ENCODE results near the gene RAB37. TPM values are rescaled to one million over a fixed set of nuclear protein-coding genes. Genes with fewer than 3 reads are reported as not detected.

The RAB37 gene
- total and polyA plus RNA-seq, 3 experiments from 2014 or later, result 5.8 to 125 (median 6.0) TPM

DNA sequence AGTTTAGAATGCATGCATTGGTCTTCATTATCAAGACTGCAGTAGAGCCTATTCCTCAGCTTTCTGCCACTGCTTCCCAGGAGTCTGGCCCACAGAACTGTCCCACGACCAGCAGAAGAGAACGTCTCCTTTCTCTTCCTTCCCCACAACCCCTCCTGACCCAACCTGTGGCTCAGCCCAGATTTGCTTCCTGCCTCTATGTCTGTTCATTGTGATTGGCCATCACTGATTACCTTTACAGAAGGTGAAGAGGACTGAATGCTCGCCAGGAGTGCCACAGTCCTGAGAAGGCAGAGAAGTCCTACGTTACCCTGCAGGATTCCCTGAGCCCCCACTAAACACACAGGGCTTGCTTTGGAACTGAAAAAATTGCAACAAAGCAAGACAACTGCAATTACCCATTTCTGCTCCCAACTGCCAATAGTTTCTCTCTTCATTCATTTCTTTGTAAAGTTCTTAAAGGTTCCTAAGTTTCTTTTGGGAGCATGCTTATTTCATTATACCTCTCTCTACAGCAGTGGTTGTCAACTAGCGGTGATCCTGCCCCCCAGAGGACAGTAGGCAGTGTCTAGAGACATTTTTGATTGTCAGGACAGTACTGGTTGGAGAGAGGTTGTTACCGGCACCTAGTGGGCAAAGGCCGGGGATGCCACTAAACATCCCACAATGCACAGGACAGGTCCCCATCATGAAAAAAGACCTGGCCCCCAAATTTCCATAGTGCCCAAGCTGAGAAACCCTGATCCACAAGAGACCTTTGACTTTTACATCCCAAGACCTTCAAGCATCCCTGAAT, 43.6 kb downstream of the RAB37 start:
- H3K9me3 Mint-ChIP-seq, result no peaks in the 10 kb centered on the region
- H3K4me3 Mint-ChIP-seq, result peak overlapping the region; percentile 71 to 88 (median 76)
- H3K36me3 ChIP-seq (ENCODE audit: insufficient read depth, low read length), result no peaks in the 10 kb centered on the region
- peak overlapping the region; percentile 9 for H3K27ac ChIP-seq (ENCODE audit: low read depth, low read length)
- no peaks in the 10 kb centered on the region for H3K9me3 ChIP-seq (ENCODE audit: low read length)
- no peaks in the 10 kb centered on the region for H3K27me3 Mint-ChIP-seq
- no peaks in the 10 kb centered on the region for H3K27me3 ChIP-seq (ENCODE audit: insufficient read depth, low read length, poor library complexity, severe bottlenecking)
- peak overlapping the region; percentile 85 to 98 (median 97) for H3K27ac Mint-ChIP-seq
- ChIA-PET POLR2A (interaction anchor here (0.6 to 1.5 kb wide), 6 partner anchors 10 to 123 kb away, joined by 3 to 6 read pairs (median 4); no protein-coding TSS in a partner anchor), CTCF (interaction anchor here (0.8 to 13.7 kb wide), 12 partner anchors 10 to 123 kb away, joined by 3 to 214 read pairs (median 12); partner anchors contain the start of gene RAB37)
- DNase-seq, result peak in 2 of 5 donors; percentile 38 to 63
- H3K4me1 ChIP-seq (ENCODE audit: insufficient read depth, low read length), result peaks cover 65% of the 10 kb centered on the region
- peaks cover 0 to 30% (median 6%) of the 10 kb centered on the region in 3 donors for H3K36me3 Mint-ChIP-seq
- peak overlapping the region; percentile 32 for H3K4me3 ChIP-seq (ENCODE audit: low read length)
- peaks cover 64 to 75% (median 70%) of the 10 kb centered on the region in 3 donors for H3K4me1 Mint-ChIP-seq

DNA sequence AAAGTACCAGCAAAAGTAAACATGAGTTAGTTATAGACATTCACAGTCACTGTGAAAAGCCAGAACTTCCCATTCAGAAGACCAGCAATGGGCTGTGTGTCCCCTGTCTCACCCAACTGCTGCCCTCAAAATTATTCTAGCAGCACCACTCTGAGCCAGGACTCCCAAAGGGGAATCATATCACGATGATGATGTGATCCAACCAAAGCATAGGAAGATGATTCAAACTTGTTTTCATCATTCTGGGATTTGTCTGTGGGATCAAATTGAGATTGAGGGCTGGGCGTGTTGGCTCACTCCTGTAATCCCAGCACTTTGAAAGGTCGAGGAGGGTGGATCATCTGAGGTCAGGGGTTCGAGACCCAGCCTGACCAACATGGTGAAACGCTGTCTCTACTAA, 45.5 kb downstream of the RAB37 start:
- Histone ChIP-seq H3K27me3 (ENCODE audit: insufficient read depth, low read length, poor library complexity, severe bottlenecking) (no peaks in the 10 kb centered on the region), H3K4me1 (ENCODE audit: insufficient read depth, low read length) (peaks cover 66% of the 10 kb centered on the region), H3K9me3 (ENCODE audit: low read length) (no peaks in the 10 kb centered on the region), H3K36me3 (ENCODE audit: insufficient read depth, low read length) (no peaks in the 10 kb centered on the region), H3K4me3 (ENCODE audit: low read length) (no peak overlapping the region), H3K27ac (ENCODE audit: low read depth, low read length) (no peak overlapping the region)
- no peaks in the 10 kb centered on the region for H3K27me3 Mint-ChIP-seq
- ChIA-PET CTCF (interaction anchor here (1.3 to 3.1 kb wide), 4 partner anchors 10 to 125 kb away, joined by 3 to 24 read pairs (median 10); no protein-coding TSS in a partner anchor), POLR2A (no interaction called here)
- no peak for DNase-seq
- peaks cover 0 to 36% (median 10%) of the 10 kb centered on the region in 3 donors for H3K36me3 Mint-ChIP-seq
- no peaks in the 10 kb centered on the region for H3K9me3 Mint-ChIP-seq
- H3K4me1 Mint-ChIP-seq, result peaks cover 54 to 58% (median 56%) of the 10 kb centered on the region in 3 donors
- no peak overlapping the region for H3K4me3 Mint-ChIP-seq
- H3K27ac Mint-ChIP-seq, result peak overlapping the region in 5 of 8 donors; percentile 54 to 91 (median 68)

DNA sequence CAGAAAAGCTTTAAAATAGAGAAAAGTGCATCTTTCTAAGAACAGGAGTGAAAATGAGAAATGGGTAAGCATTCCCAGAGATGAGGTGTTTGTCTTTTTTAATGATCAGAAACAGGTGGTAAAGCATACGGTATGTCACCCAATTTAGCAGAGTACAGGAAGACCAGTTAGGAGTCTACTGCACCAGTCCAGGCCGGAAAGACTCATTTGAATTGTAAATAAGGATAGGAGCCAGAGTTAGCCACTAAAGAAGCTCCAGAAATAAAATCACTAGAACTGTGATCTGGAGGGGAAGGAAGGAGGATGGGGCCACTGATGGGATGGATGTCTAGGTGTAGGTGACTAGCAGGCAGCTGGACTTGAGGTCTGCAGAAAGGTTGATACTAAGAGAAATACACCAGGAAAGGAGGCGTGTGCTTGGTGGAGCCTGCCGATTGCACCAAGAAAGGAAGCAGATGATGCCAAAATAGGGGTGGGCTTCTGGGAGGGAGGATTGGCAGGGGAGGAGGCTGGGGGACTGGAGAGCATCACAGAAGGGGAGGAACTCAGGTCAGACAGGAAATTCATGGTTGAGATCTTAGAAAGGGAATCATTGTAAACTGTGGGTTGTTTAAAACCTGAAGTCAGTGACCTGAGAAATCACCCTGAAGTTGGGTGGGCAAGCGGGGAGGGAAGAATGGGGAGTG, 47.2 kb downstream of the RAB37 start:
- POLR2A ChIA-PET, result interaction anchor here (0.7 kb wide), 1 partner anchor 397 kb away, joined by 8 read pairs; no protein-coding TSS in a partner anchor
- H3K4me3 Mint-ChIP-seq, result peak overlapping the region in 1 of 7 donors; percentile 44
- CTCF ChIA-PET, result interaction anchor here (0.9 to 3.1 kb wide), 3 partner anchors 8 to 127 kb away, joined by 3 to 24 read pairs (median 11); no protein-coding TSS in a partner anchor
- no peaks in the 10 kb centered on the region for H3K27me3 Mint-ChIP-seq
- Histone ChIP-seq H3K36me3 (ENCODE audit: insufficient read depth, low read length) (no peaks in the 10 kb centered on the region), H3K4me1 (ENCODE audit: insufficient read depth, low read length) (peaks cover 53% of the 10 kb centered on the region), H3K27ac (ENCODE audit: low read depth, low read length) (no peak overlapping the region), H3K4me3 (ENCODE audit: low read length) (no peak overlapping the region), H3K9me3 (ENCODE audit: low read length) (no peaks in the 10 kb centered on the region), H3K27me3 (ENCODE audit: insufficient read depth, low read length, poor library complexity, severe bottlenecking) (no peaks in the 10 kb centered on the region)
- peaks cover 0 to 44% (median 13%) of the 10 kb centered on the region in 3 donors for H3K36me3 Mint-ChIP-seq
- no peak for DNase-seq
- H3K4me1 Mint-ChIP-seq, result peaks cover 39 to 50% (median 44%) of the 10 kb centered on the region in 3 donors
- peak overlapping the region in 4 of 8 donors; percentile 17 to 79 (median 54) for H3K27ac Mint-ChIP-seq
- no peaks in the 10 kb centered on the region for H3K9me3 Mint-ChIP-seq

DNA sequence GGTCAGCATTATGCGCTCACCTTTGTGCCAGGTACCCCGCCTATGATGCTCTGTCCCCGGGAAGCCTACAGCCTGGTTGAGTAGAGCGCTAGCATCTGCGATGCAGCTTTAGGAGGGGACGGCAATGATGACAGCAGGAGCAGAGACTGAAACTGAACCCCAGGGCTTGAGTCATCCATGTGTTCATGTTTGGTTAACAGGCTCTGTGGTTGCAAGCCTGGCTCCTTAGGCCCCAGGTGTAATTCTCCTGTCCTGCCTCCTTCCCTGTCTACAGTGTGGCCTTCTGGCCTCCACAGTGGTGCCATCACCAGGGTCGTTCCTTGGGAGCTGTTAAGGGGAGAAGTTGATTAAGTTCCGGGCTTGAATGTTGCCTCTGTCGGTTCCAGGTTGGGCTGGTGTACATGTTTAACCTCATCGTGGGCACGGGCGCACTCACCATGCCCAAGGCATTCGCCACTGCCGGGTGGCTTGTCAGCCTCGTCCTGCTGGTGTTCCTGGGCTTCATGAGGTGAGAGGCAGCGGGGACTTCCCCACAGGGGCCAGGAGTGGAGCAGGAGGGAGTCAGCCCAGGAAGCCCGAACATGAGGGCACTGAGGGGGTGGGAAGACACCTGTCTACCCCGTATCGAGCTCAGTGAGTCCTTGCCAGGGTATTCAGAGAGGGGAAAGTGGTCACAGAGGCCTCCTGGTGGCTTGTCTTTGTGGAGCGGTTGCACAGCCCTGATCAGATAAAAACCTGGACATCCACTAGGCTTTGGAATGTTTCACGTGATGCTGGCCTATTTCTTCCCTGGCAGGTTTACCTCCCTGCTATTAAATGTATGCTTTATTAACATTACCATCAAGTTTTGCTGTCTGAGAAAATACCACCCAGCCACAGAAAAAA, 48.3 kb downstream of the RAB37 start:
- POLR2A ChIA-PET, result no interaction called here

DNA sequence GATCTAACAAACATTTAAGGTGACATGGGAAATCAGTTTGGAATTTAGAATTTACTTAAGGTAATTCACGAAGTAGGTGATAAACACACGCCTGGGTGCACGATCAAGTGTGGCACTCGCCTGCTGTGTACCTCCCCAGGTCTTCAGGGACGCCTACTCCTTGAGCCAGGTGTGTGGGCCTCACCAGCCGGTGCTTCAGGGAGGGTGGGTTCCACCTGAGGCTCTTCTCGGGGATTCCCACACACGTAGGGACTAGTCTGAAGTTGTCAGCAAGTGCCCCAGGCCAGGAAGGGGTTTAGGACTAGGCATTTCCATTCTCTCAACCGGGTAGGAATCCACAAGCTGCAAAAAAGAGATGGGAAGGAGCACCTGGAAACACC, 48.9 kb downstream of the RAB37 start:
- H3K27me3 Mint-ChIP-seq, result no peaks in the 10 kb centered on the region
- H3K4me1 Mint-ChIP-seq, result peaks cover 32 to 44% (median 33%) of the 10 kb centered on the region in 3 donors
- DNase-seq, result no peak
- peaks cover 0 to 53% (median 12%) of the 10 kb centered on the region in 3 donors for H3K36me3 Mint-ChIP-seq
- Histone ChIP-seq H3K4me3 (ENCODE audit: low read length) (no peak overlapping the region), H3K27me3 (ENCODE audit: insufficient read depth, low read length, poor library complexity, severe bottlenecking) (no peaks in the 10 kb centered on the region), H3K9me3 (ENCODE audit: low read length) (no peaks in the 10 kb centered on the region), H3K27ac (ENCODE audit: low read depth, low read length) (no peak overlapping the region), H3K36me3 (ENCODE audit: insufficient read depth, low read length) (no peaks in the 10 kb centered on the region), H3K4me1 (ENCODE audit: insufficient read depth, low read length) (peaks cover 47% of the 10 kb centered on the region)
- POLR2A ChIA-PET, result no interaction called here
- no peak overlapping the region for H3K4me3 Mint-ChIP-seq
- H3K27ac Mint-ChIP-seq, result no peak overlapping the region
- no peaks in the 10 kb centered on the region for H3K9me3 Mint-ChIP-seq
- CTCF ChIA-PET, result interaction anchor here (1.3 kb wide), 1 partner anchor 41 kb away, joined by 6 read pairs; no protein-coding TSS in a partner anchor

More for the DNA sequence above, 48.3 kb downstream of the RAB37 start:
- H3K27me3 Mint-ChIP-seq, result no peaks in the 10 kb centered on the region
- H3K4me3 Mint-ChIP-seq, result no peak overlapping the region
- Histone ChIP-seq H3K36me3 (ENCODE audit: insufficient read depth, low read length) (no peaks in the 10 kb centered on the region), H3K27ac (ENCODE audit: low read depth, low read length) (no peak overlapping the region), H3K27me3 (ENCODE audit: insufficient read depth, low read length, poor library complexity, severe bottlenecking) (no peaks in the 10 kb centered on the region), H3K4me3 (ENCODE audit: low read length) (no peak overlapping the region), H3K9me3 (ENCODE audit: low read length) (no peaks in the 10 kb centered on the region), H3K4me1 (ENCODE audit: insufficient read depth, low read length) (peaks cover 47% of the 10 kb centered on the region)
- DNase-seq, result no peak
- CTCF ChIA-PET, result interaction anchor here (1.3 kb wide), 1 partner anchor 41 kb away, joined by 6 read pairs; no protein-coding TSS in a partner anchor
- H3K36me3 Mint-ChIP-seq, result peaks cover 0 to 50% (median 12%) of the 10 kb centered on the region in 3 donors
- H3K9me3 Mint-ChIP-seq, result no peaks in the 10 kb centered on the region
- H3K27ac Mint-ChIP-seq, result peak overlapping the region in 1 of 8 donors; percentile 12
- peaks cover 32 to 44% (median 33%) of the 10 kb centered on the region in 3 donors for H3K4me1 Mint-ChIP-seq

DNA sequence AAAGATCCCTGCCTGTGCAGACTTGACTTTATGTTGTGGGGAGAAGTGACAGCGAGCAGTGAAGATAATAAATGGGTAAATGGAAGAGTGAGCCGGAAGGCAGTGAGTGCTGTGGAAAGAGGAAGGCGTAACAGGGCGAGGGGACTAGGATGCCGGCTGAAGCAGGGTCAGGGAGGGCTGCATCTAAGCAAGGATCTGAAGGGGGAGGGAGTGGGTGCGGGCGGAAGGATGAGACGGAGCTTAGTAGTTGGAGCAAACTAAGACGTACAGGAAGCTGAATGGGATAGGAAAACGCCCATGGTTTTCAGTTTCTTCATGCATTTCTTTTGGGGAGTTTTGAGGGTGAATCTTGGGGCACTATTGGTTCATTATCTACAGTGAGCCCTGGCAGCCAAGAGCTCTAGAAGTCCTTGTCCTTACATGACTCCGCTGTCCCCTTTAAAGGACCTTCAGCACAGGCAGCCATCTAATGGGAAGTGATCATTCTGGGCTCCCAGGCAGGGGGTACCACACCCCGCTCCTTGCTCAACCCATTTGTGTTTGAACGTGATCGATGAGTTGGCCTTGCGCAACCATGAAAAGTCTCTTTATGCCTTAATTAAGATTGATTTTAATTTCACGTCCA, 49.5 kb downstream of the RAB37 start:
- peaks cover 31 to 44% (median 32%) of the 10 kb centered on the region in 3 donors for H3K4me1 Mint-ChIP-seq
- H3K27me3 Mint-ChIP-seq, result no peaks in the 10 kb centered on the region
- no peaks in the 10 kb centered on the region for H3K9me3 Mint-ChIP-seq
- no peak for DNase-seq
- Histone ChIP-seq H3K4me3 (ENCODE audit: low read length) (no peak overlapping the region), H3K4me1 (ENCODE audit: insufficient read depth, low read length) (peaks cover 47% of the 10 kb centered on the region), H3K27me3 (ENCODE audit: insufficient read depth, low read length, poor library complexity, severe bottlenecking) (no peaks in the 10 kb centered on the region), H3K27ac (ENCODE audit: low read depth, low read length) (no peak overlapping the region), H3K9me3 (ENCODE audit: low read length) (no peaks in the 10 kb centered on the region), H3K36me3 (ENCODE audit: insufficient read depth, low read length) (no peaks in the 10 kb centered on the region)
- ChIA-PET POLR2A (no interaction called here), CTCF (interaction anchor here (1.3 kb wide), 1 partner anchor 42 kb away, joined by 6 read pairs; no protein-coding TSS in a partner anchor)
- peak overlapping the region in 1 of 8 donors; percentile 30 for H3K27ac Mint-ChIP-seq
- H3K4me3 Mint-ChIP-seq, result no peak overlapping the region
- peaks cover 2 to 54% (median 14%) of the 10 kb centered on the region in 3 donors for H3K36me3 Mint-ChIP-seq
